HL-60 (cell line): ENCODE data around the gene TMUB1.

Source experiments
- CTCF ChIP-seq: IDR thresholded peaks from one replicate; pipeline ENCODE4 v1.5.1; 2011; ENCODE audit warnings: low read length, control low read depth, inconsistent platforms; ENCODE audit not compliant: insufficient read depth
- GABPA ChIP-seq: IDR thresholded peaks from 2 replicates; pipeline ENCODE4 v1.6.1; 2012; ENCODE audit warnings: low read depth
- POLR2AphosphoS5 ChIP-seq: IDR thresholded peaks from 2 replicates; pipeline ENCODE4 v1.6.1; 2012; ENCODE audit warnings: low read depth
- REST ChIP-seq: IDR thresholded peaks from 2 replicates; pipeline ENCODE4 v1.6.1; 2012; ENCODE audit warnings: low read depth; ENCODE audit not compliant: insufficient replicate concordance

GRCh38 chr7:151064454-151064853, 18.8 kb downstream of the TMUB1 start:
- TF ChIP-seq GABPA (no peak), POLR2AphosphoS5 (no peak), CTCF (no peak), REST (no peak)
